GM12801 (cell line): ENCODE measurements around the gene C9orf40.

ENCODE experiments used
- TF ChIP-seq, protein P1 (sequence below): IDR thresholded peaks from one replicate; pipeline ENCODE4 v1.5.1; 2011; ENCODE audit warnings: control low read depth; ENCODE audit not compliant: insufficient read length; ENCODE audit errors: extremely low read depth

Gene C9orf40

DNA sequence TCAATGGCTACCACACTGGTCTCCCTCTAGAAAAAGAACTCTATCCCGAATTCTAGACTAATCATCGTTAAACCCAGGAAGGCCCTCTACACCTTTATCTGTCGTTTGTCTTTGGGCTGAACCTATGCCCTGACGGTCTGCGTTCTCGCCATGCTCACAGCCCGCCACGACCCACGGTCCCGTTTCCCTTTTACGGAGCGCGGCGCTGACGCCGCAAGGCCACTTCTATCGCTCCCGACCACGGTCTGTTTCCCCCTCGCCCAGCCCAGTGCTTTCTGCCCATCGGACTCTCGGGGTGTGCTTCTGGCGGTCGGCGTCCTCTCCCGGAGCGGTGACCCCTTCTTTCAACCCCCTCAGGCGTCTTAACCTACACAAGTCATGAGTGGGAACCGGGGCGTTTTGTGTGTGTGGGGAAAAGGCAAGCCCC is 974 bp downstream of the C9orf40 start:
- TF ChIP-seq, protein P1, sequence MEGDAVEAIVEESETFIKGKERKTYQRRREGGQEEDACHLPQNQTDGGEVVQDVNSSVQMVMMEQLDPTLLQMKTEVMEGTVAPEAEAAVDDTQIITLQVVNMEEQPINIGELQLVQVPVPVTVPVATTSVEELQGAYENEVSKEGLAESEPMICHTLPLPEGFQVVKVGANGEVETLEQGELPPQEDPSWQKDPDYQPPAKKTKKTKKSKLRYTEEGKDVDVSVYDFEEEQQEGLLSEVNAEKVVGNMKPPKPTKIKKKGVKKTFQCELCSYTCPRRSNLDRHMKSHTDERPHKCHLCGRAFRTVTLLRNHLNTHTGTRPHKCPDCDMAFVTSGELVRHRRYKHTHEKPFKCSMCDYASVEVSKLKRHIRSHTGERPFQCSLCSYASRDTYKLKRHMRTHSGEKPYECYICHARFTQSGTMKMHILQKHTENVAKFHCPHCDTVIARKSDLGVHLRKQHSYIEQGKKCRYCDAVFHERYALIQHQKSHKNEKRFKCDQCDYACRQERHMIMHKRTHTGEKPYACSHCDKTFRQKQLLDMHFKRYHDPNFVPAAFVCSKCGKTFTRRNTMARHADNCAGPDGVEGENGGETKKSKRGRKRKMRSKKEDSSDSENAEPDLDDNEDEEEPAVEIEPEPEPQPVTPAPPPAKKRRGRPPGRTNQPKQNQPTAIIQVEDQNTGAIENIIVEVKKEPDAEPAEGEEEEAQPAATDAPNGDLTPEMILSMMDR, result no peak

DNA sequence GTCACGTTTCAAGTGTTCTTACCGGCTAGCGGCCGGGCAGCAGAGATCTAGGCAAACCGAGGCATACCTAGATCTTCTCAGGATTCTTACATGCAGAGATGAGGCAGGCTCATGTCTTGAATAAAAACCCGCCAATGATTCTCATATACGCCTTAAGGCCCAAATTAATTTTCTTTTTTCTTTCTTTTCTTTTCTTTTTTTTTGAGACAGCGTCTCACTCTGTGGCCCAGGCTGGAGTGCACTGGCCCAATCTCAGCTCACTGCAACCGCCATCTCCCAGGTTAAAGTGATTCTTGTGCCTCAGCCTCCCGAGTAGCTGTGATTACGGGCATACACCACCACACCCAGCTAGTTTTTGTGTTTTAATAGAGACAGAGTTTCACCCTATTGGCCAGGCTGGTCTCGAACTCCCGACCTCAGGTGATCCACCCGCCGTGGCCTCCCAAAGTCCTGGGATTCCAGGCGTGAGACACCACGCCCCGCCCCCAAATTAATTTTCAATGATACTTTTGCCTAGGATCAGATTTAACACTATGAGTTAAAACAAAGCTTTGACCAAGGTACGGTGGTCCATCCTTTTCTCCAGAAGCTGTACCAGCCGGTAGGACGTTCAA is 1.5 kb downstream of the C9orf40 start:
- TF ChIP-seq, protein P1, result no peak

DNA sequence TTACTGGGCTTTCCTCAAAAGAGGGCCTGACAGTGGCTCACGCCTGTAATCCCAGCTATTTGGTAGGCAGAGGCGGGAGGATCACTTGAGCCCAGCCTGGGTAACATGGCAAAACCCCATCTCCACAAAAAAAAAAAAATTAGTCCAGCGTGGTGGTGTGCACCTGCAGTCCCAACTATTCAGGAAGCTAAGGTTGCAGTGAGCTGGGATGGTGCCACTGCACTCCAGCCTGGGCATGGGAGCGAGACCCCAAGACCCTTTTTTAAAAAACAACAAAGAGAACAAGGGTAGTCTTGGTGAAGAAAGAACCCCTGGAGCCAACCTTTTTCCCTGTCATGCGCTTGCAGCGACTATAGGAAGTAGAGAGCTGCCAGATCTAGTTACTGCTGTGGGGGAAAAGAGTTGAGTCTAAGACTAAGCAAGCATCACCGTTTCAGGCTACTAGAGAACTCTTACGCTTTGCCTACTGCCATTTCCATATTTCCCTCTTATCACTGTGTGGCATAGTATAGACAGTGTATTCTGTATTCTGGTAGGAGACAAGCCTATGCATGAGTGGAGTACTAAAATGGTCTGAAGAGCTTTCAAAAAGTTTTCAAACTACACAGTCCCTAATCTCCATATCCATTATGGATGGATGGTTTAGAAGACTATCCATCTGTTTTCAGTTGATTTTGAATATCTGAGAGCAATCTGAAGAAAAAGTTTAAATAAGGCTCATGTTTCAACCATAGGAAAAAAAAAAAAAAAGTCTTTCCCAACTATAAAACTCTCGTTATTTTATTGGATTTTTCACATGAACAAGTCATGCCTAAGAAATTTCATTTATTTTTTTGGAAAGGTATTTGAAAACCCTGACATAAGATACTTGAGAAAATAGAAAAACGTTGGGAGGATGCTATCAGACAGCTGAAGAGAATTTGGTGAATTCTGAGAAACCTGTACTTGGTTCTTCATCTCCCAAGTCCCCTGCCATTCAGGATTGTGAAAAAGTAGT is 2.6 kb downstream of the C9orf40 start:
- TF ChIP-seq, protein P1, result no peak

DNA sequence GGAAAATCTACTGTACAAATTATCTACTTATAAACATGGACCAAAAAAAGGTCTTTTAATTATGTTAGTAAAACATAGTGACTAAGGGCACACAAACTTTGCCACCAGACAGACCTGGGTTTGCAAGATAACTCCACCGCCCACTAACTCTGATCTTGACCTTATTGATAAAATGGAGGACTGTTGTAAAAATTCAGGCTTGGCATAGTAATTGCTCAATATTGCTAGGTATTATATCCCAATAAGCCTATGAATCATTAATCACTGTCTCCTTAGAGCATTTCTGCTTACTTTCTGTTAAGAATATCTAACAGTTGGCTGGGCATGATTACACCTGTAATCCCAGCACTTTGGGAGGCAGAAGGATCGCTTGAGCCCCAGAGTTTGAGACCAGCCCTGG is 3.8 kb downstream of the C9orf40 start:
- TF ChIP-seq, protein P1, result no peak

DNA sequence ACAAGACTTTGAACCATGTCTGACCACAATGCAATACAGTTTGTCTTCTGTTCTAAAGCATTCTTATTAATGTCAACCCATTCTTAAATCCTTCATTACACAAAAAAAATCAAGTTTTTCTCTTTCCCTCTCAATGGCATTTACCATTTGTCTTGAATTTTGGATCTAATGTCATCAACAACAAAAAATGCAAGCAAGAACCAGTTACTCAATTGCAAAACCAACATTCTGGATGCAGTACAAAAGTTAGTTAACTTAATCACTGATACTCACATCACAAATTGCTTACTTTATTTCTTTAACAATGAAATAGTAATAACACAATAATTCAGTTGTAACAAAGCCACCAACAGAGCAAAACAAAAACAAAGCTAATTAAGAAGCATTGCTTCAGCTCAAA is 6.0 kb downstream of the C9orf40 start:
- TF ChIP-seq, protein P1, result no peak

DNA sequence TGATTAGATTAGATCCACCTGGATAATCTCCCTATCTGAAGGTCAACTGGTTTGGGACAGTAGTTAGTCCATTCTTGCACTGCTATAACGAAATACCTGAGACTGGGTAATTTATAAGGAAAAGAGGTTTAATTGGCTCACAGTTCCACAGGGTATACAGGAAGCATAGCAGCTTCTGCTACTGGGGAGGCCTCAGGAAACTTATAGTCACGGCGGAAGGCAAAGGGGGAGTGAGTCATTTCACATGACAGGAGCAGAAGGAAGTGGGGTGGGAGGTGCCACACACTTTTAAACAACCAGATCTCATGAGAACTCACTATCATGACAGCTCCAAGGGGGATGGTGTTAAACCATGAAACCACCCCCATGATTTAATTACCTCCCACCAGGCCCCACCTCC is 9.9 kb downstream of the C9orf40 start:
- TF ChIP-seq, protein P1, result no peak

DNA sequence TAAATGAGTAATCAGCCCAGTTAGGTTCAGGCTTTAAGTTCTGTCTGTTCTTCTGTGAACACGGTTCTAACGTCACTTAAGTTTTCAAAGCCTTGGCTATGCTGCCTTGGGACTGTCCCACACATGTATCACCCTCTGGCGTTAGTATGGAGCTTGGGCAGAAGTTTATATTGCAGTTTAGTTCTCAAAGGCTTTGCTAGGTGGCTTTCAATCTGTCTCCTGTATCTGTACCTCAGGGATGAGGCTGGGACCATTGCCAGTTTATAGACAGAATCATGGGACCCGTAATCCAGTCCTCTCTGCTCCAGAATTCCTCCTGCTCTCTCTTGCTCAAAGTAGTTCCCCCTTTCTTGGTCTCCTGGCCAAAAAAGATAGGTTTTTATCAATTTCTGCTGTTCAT is 12.1 kb downstream of the C9orf40 start:
- TF ChIP-seq, protein P1, result no peak
